ENCODE measurements around the gene WNT7A.

GRCh38 chr3:13828501-13829265 is 51.2 kb downstream of the WNT7A start:
- TF ChIP-seq POLR2A (IDR thresholded peaks at IDR 0.05) (no peak), CTCF (IDR thresholded peaks at IDR 0.05) (no peak)

Measured in esophagus squamous epithelium (tissue), 4 donors.